ENCODE measurements around the gene UMODL1. TPM values are rescaled to one million over a fixed set of nuclear protein-coding genes. Genes with fewer than 3 reads are reported as not detected.

UMODL1 gene
- total RNA-seq, 1 donor from 2014 or later, result 0.49 TPM

- H3K27me3 ChIP-seq, result peaks cover 8% of the 10 kb centered on the region
- no peaks in the 10 kb centered on the region for H3K4me1 ChIP-seq
- intact Hi-C loops (cut with DNase I), result no loop called here
- H3K9me3 ChIP-seq, result no peaks in the 10 kb centered on the region
- DNase-seq, result no peak
- H3K27ac ChIP-seq, result no peak overlapping the region
- no peaks in the 10 kb centered on the region for H3K36me3 ChIP-seq
- ATAC-seq, result no peak
- no peak for TF ChIP-seq CTCF (IDR thresholded peaks at IDR 0.05)
- no peak overlapping the region for H3K4me3 ChIP-seq
Observed at GRCh38 chr21:42088658-42089057, 17.5 kb downstream of the UMODL1 start.

- H3K4me1 ChIP-seq, result no peaks in the 10 kb centered on the region
- H3K27me3 ChIP-seq, result peaks cover 8% of the 10 kb centered on the region
- no peak overlapping the region for H3K27ac ChIP-seq
- H3K4me3 ChIP-seq, result no peak overlapping the region
- ATAC-seq (no peak), DNase-seq (no peak)
- H3K9me3 ChIP-seq, result no peaks in the 10 kb centered on the region
- no peak for TF ChIP-seq CTCF (IDR thresholded peaks at IDR 0.05)
- intact Hi-C loops (cut with DNase I), result no loop called here
- H3K36me3 ChIP-seq, result no peaks in the 10 kb centered on the region
Observed at GRCh38 chr21:42089093-42089631, 18.0 kb downstream of the UMODL1 start.

- Histone ChIP-seq H3K9me3 (no peaks in the 10 kb centered on the region), H3K27ac (no peak overlapping the region), H3K4me1 (no peaks in the 10 kb centered on the region), H3K36me3 (no peaks in the 10 kb centered on the region), H3K4me3 (no peak overlapping the region), H3K27me3 (peaks cover 8% of the 10 kb centered on the region)
- intact Hi-C loops (cut with DNase I), result no loop called here
- TF ChIP-seq CTCF (IDR thresholded peaks at IDR 0.05), result no peak
- ATAC-seq, result no peak
- no peak for DNase-seq
Observed at GRCh38 chr21:42089665-42090310, 18.7 kb downstream of the UMODL1 start.

GRCh38 chr21:42091899-42092508 is 20.9 kb downstream of the UMODL1 start:
- Histone ChIP-seq H3K27me3 (peaks cover 8% of the 10 kb centered on the region), H3K4me1 (no peaks in the 10 kb centered on the region), H3K36me3 (no peaks in the 10 kb centered on the region), H3K4me3 (no peak overlapping the region), H3K9me3 (no peaks in the 10 kb centered on the region), H3K27ac (no peak overlapping the region)
- TF ChIP-seq CTCF (IDR thresholded peaks at IDR 0.05), result no peak
- intact Hi-C loops (cut with DNase I), result no loop called here
- no peak for DNase-seq
- ATAC-seq, result no peak

DNA sequence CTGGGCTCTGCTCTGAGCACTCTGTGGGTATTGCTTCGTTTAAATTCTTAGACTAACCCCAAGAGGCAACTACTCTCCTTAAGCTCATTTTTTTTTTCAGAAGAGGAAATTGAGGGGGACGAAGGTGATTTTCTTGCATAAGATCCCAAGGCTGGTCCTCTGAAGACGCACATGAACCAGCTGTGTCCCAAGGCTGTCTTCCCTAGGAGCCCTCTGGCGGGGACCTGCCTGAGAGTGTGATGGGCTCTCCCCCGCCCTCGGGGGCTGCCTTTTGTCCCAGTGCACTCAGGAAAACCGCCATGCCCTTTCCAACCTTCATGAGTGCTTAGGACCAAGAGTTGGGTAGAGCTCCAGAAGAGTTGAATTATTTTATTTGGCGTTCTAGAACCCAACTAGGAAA is 21.7 kb downstream of the UMODL1 start:
- no peak overlapping the region for H3K27ac ChIP-seq
- peaks cover 8% of the 10 kb centered on the region for H3K27me3 ChIP-seq
- no peak for ATAC-seq
- no peaks in the 10 kb centered on the region for H3K9me3 ChIP-seq
- no peak for DNase-seq
- TF ChIP-seq CTCF (IDR thresholded peaks at IDR 0.05), result no peak
- intact Hi-C loops (cut with DNase I), result no loop called here
- H3K36me3 ChIP-seq, result no peaks in the 10 kb centered on the region
- H3K4me3 ChIP-seq, result no peak overlapping the region
- peaks cover 7% of the 10 kb centered on the region for H3K4me1 ChIP-seq
